T-helper 1 cell treated with Interleukin-12 subunit alpha and Interleukin-12 subunit beta and Interleukin-4 antibody, amounts not matched to agents 30 μg/mL and 1 μg/mL, for 36 hours (primary cell): Measurements from ENCODE around the gene LENEP.
A peak's percentile ranks its signal among the peaks of the same experiment; 100 is the strongest.

ENCODE experiments used
- H3K27ac Mint-ChIP-seq: one replicate; pipeline ENCODE4 v1.8.0; 2021; ENCODE audit warnings: mild to moderate bottlenecking, mixed read lengths
- H3K27me3 Mint-ChIP-seq: one replicate; pipeline ENCODE4 v1.8.0; 2021; ENCODE audit warnings: low read depth, mixed read lengths
- H3K36me3 Mint-ChIP-seq: one replicate; pipeline ENCODE4 v1.8.0; 2021; ENCODE audit warnings: low read depth, mixed read lengths
- H3K4me1 Mint-ChIP-seq: one replicate; pipeline ENCODE4 v1.8.0; 2021; ENCODE audit warnings: low read depth, mixed read lengths
- H3K4me3 Mint-ChIP-seq: one replicate; pipeline ENCODE4 v1.8.0; 2021; ENCODE audit warnings: mild to moderate bottlenecking, moderate library complexity, mixed read lengths
- H3K9me3 Mint-ChIP-seq: one replicate; pipeline ENCODE4 v1.8.0; 2021; ENCODE audit warnings: mixed read lengths

Gene LENEP

DNA sequence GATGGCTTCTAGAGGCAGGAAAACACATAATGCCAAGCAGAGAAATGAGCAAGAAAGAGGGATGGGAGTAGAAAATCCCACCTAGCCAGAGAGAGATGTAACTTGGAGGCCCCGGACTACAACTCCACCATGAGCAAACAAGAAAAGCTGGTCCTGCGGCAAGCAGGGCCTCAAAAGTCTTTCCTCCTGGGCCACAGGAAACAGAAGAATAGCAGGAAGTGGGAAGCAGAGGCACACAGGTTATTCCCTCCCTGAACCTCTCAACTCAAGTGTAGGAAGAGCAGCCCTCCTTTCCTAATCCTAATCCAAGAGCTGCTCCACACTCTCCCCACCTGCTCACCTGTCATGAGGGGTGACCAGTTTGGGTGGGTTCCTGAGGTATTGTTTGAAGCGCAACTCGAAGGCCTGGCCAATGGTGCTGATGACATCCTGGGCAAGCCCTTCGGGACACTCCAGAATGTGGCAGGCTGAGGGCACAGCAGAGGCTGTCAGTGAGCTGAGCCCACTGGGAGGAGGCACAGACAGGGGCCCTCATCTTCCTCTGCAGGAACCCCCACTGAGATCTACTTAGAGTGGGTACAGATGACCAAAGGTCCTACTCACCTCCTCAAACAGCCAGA is 25.9 kb upstream of the LENEP start:
- Mint-ChIP-seq H3K4me1 (peaks cover 29% of the 10 kb centered on the region), H3K4me3 (no peak overlapping the region), H3K36me3 (peaks cover 49% of the 10 kb centered on the region), H3K9me3 (no peaks in the 10 kb centered on the region), H3K27me3 (no peaks in the 10 kb centered on the region), H3K27ac (peak overlapping the region; percentile 15)

DNA sequence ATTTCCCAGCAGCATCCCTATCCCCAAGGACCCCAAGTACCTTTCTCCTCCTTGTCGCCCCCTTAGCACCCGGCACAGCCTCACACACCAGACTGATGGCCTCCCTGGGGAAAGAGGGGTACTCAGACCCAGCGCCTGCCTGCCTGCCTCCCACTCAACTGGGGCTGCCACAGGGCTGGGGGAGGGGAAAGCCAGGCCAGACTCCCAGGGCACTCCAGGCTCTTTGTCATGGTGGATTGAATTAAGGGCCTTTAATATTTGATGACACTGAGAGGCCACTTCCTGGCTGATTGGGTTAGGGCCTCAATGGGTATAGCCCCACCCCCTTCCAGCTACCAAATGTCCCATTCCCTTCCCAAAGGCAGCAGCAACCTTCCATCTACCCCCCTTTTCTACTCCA is 24.7 kb upstream of the LENEP start:
- Mint-ChIP-seq H3K27me3 (no peaks in the 10 kb centered on the region), H3K4me1 (peaks cover 31% of the 10 kb centered on the region), H3K27ac (peak overlapping the region; percentile 62), H3K4me3 (no peak overlapping the region), H3K36me3 (peaks cover 45% of the 10 kb centered on the region), H3K9me3 (no peaks in the 10 kb centered on the region)

DNA sequence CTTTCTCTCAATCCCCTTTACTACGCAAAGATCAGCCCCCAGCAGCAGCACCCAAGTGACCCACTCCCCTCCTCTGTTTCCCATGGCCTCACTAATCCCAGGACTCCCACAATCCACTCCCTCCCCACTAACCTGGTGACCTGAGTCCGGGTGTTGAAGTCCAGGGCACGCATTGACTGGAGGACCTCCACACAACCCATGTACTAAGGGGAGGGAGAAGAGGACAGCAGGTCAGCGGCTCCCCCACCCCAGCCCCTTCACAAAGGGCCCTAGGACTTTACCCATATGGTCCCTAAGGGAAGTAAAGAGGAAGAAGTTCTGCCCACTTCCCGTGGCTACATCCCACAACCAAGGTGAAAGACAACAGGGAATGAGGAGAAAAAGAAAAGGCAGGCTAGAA is 24.1 kb upstream of the LENEP start:
- Mint-ChIP-seq H3K27ac (peak overlapping the region; percentile 62), H3K9me3 (no peaks in the 10 kb centered on the region), H3K27me3 (no peaks in the 10 kb centered on the region), H3K36me3 (peaks cover 42% of the 10 kb centered on the region), H3K4me1 (peaks cover 29% of the 10 kb centered on the region), H3K4me3 (no peak overlapping the region)

DNA sequence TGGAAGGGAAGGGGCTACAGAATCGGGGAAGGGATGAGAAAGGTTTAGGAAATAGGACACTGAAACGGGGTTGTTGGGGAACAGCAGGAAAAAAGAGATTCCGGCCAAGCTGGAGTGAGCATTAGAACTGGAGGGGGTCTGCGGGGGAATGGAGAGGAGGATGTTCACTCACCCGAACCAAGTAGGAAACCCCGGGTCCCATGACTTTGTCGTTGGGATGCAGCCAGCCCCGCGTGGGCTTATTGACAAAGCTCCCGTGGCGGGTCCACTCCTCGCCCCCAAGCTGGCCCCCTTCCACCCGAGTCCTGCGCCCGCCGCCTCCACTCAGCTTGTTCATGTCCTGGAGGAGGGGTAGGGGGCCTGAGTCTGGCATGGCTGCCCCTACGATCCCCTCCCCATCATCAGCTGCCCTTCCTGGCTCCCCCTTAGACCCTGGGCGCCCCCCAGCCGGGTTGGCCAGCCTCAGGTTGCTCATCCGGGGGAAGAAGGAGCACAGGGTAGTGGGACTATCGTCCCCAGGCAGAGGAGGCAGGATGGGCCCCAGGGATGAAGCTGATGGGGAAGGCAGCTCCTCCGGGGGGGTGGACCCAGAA is 23.4 kb upstream of the LENEP start:
- H3K4me1 Mint-ChIP-seq: peaks cover 29% of the 10 kb centered on the region
- H3K9me3 Mint-ChIP-seq: no peaks in the 10 kb centered on the region
- no peaks in the 10 kb centered on the region for H3K27me3 Mint-ChIP-seq
- H3K36me3 Mint-ChIP-seq: peaks cover 42% of the 10 kb centered on the region
- no peak overlapping the region for H3K27ac Mint-ChIP-seq
- no peak overlapping the region for H3K4me3 Mint-ChIP-seq

DNA sequence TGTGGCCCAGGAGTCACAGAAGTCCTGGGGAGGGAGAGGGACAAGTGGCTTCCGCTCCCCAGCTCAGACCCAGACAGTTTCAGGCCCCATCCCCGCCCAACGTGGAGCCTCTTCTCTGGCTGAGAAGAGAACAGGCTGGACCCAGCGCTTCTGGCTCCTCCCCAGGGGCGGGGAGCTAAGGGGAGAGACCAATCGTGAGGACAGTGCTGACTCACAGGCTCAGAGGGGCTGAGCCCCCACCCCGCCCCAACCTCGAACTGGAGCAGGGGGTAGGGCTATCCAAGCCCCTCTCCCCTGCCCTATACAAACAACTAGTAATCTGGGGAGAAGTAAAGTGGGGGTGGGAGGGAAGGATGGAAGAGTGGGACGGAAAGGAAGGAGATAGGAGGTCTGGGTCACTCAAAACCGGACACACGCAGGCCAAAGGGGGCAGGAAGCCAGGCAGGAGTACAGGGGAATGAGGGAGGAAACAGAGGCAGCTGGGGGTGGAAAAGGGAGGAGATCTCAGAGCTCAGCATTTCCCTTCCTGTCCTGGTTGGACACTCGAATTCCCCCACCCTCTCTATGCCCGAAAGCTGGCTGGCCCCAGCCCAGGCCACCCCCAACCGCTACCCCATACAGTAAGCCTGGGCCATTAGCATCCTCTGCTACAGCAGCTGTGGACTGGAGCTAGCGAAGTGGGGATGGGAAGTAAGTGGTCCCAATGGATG is 22.6 kb upstream of the LENEP start, which contains the start of gene SHC1:
Gene SHC1, minus strand, starts transcription at position 117 of the 710 bp plus-strand sequence. CDS start 221 bp downstream, outside the sequence.
- H3K27ac Mint-ChIP-seq: peak within 1 kb of the TSS; percentile 78
- peaks cover 29% of the 10 kb centered on the region for H3K4me1 Mint-ChIP-seq
- no peaks in the 10 kb centered on the region for H3K9me3 Mint-ChIP-seq
- H3K4me3 Mint-ChIP-seq: peak within 1 kb of the TSS; percentile 52
- H3K36me3 Mint-ChIP-seq: peaks cover 35% of the 10 kb centered on the region
- no peaks in the 10 kb centered on the region for H3K27me3 Mint-ChIP-seq

DNA sequence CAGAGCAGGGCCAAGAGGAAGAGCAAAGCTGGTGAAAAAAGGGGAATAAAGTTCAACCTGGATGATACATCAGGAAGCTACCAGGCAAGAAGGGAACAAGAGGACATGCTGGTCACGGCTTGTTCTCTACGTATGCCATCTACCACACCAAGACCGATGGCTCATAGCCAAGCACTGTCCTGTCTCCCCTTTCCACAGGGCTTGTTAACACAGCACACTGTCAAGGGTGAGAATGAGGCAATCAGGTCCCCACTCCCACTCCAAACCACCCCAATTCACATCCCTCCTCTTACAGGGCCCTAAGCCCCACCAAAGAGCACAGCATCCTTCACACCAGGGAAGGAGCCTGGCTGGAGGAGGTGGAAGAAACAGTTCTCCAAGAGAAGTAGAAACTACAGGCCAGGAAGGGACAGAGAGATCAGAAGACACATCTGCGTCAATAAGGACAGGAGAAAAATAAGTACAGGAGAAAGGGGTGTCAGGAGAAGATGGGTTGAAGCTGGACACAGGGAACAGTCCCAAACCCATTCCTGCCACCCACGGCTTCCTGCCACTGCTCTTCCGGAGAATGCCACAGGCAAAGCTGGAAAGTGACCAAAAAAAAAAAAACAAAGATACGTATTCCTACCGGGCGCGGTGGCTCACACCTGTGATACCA is 21.9 kb upstream of the LENEP start:
- peak overlapping the region; percentile 74 for H3K27ac Mint-ChIP-seq

DNA sequence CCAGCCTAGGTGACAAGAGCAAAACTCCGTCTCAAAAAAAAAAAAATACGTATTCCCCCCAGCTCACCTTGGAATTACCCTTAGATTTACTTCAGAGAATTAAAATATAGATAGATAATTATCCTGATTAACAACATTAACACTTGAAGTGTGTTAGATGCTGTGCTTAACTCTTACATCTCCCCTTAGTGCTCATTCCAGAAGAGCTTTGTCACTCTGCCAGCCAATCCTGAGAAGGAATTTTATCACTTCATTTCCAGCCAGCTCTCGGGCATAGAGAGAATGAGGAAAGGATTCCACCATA is 21.2 kb upstream of the LENEP start:
- peaks cover 29% of the 10 kb centered on the region for H3K4me1 Mint-ChIP-seq
- H3K27me3 Mint-ChIP-seq: no peaks in the 10 kb centered on the region
- peaks cover 30% of the 10 kb centered on the region for H3K36me3 Mint-ChIP-seq
- no peaks in the 10 kb centered on the region for H3K9me3 Mint-ChIP-seq
- H3K4me3 Mint-ChIP-seq: no peak overlapping the region
- no peak overlapping the region for H3K27ac Mint-ChIP-seq

More for the DNA sequence above, 21.9 kb upstream of the LENEP start:
- Mint-ChIP-seq H3K4me3 (peak overlapping the region; percentile 52), H3K9me3 (no peaks in the 10 kb centered on the region), H3K4me1 (peaks cover 29% of the 10 kb centered on the region), H3K27me3 (no peaks in the 10 kb centered on the region), H3K36me3 (peaks cover 35% of the 10 kb centered on the region)

DNA sequence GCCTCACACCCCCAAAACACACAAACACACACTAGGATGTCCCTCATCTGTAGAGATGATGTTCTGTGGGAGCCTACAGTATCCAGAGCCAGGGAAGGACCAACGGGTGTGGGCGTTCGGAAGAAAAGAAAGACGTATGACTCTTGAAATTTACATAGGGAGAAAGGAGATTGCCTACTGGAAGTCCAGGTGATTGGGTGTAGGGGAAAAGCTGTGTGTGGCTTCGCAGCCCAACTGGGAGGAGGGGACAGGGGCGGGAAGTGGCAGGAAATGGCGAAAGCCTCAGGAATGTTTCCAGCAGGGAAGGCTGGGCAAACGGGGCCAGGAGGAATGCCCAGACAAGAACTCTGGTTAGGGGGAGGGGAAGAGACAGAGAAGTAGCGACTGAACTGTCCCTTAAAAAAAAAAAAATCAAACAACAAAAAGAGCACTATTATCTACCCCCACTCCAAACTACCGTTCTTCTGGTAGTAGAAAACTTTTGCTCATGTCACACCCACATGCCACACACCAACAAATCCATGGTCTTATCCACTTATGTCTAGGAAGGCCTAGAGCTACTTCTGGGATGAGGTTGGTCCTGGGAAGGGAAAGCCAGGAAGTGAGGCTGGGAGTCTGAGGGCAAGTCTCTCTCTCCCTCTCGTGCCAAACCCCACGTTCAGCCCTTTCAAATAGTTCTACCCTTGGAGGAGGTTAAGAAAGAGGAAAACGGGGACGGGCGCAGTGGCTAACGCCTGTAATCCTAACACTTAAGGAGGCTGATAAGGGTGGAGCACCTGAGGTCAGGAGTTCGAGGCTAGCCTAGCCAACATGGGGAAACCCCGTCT is 20.7 kb upstream of the LENEP start:
- Mint-ChIP-seq H3K36me3 (peaks cover 24% of the 10 kb centered on the region), H3K27me3 (no peaks in the 10 kb centered on the region), H3K9me3 (no peaks in the 10 kb centered on the region), H3K4me3 (no peak overlapping the region), H3K27ac (no peak overlapping the region), H3K4me1 (peaks cover 33% of the 10 kb centered on the region)

DNA sequence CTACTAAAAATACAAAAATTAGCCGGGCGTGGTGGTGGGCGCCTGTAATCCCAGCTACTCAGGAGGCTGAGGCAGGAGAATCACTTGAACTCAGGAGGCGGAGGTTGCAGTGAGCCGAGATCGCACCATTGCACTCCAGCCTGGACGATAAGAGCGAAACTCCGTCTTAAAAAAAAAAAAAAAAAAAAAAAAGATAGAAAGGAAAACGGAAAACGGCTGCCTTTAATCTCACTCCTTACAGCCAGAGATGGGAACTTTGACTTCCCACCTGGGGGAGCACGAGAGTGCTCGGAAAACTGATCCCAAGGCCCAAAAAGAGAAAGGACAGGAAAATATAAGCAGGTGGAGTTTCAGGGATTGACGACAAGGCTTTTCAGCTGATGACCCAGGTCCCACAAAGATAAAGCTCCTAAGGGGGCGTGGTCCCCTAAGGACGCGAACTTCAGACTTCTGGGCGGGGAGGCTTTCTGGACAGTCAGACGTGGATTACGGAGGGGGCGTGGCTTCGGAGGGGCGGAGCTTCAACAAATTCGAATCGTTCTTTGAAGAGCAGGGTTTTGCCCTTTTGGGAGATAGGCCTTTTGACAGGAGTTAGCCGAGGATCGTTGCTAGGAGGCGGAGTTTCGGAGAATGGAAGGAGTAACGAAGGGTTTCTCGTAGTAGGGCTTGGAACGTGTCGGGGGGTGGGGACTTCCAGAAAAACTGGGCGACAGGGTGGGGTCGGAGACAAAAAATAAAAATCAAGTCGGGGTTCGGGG is 19.9 kb upstream of the LENEP start:
- Mint-ChIP-seq H3K9me3 (no peaks in the 10 kb centered on the region), H3K27me3 (no peaks in the 10 kb centered on the region), H3K4me3 (no peak overlapping the region), H3K36me3 (peaks cover 19% of the 10 kb centered on the region), H3K4me1 (peaks cover 32% of the 10 kb centered on the region), H3K27ac (no peak overlapping the region)

DNA sequence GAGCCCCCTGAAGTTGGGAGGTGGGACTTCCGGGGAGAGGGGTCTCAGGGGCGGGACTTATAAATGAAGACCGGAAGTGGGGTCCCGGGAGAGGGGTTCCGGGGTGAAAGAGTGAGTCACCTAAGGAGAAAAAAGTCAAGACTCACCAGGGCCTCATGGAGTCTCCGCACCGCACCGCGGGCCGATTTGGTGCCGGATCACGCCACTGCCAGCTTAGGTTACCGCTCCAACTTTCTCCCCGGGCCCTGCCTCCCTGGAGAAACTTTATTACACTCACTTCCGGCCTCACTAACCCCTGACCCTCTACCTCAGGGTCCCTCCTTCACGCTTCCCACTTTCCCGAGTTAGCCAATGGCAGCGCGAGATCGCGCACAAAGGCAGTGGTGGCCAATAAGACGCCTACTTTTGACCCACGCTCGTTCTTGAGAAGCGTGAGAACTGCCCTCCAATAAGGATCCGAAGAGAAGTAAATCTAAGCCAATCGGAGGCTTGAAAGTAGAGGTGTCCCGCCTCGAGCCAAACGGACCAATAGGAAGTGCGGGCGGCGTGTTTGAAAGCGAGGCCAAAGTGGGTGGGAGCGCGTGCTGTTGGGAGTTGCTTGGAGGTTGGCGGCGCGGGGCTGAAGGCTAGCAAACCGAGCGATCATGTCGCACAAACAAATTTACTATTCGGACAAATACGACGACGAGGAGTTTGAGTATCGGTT is 19.1 kb upstream of the LENEP start, which contains the start of gene CKS1B:
Gene CKS1B, plus strand, starts transcription at position 580 of the 706 bp plus-strand sequence. Its CDS starts 65 bp downstream, at position 645.
- Mint-ChIP-seq H3K9me3 (no peaks in the 10 kb centered on the region), H3K36me3 (peaks cover 20% of the 10 kb centered on the region), H3K4me1 (peaks cover 28% of the 10 kb centered on the region)

DNA sequence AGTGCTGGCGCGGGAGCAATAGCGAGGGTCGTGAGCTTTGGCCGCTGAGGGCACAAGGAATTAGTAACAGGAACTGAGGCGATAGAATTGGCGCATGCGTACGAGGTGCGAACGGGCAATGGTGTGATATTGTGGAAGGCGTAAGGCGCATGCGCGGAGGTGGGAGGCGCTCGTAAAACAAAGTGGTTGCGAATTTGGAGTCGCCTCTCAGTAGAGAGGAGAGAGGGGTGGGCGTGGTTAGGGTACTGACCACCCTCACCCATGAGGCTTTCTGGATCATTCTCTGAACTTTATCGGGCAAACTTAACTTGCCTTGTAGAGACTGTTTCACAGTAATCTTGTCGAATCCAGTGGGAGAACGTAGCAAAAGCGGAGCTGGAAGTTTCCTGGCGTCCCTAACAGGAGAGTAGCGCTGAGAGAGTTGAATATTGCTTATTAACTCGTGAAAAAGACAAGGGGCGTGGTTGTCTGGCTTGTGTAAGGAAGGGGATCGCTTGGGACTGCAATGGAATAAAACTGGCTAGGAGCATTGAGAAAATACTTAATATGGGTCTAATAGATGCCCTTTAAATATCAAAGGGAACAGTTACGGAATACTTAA is 18.5 kb upstream of the LENEP start:
- H3K4me1 Mint-ChIP-seq: peaks cover 28% of the 10 kb centered on the region
- H3K36me3 Mint-ChIP-seq: peaks cover 18% of the 10 kb centered on the region
- no peak overlapping the region for H3K27ac Mint-ChIP-seq
- no peak overlapping the region for H3K4me3 Mint-ChIP-seq
- H3K9me3 Mint-ChIP-seq: no peaks in the 10 kb centered on the region
- no peaks in the 10 kb centered on the region for H3K27me3 Mint-ChIP-seq

More for the DNA sequence above, 19.1 kb upstream of the LENEP start, which contains the start of gene CKS1B:
- Mint-ChIP-seq H3K27me3 (no peaks in the 10 kb centered on the region), H3K4me3 (no peak within 1 kb of the TSS), H3K27ac (no peak within 1 kb of the TSS)

DNA sequence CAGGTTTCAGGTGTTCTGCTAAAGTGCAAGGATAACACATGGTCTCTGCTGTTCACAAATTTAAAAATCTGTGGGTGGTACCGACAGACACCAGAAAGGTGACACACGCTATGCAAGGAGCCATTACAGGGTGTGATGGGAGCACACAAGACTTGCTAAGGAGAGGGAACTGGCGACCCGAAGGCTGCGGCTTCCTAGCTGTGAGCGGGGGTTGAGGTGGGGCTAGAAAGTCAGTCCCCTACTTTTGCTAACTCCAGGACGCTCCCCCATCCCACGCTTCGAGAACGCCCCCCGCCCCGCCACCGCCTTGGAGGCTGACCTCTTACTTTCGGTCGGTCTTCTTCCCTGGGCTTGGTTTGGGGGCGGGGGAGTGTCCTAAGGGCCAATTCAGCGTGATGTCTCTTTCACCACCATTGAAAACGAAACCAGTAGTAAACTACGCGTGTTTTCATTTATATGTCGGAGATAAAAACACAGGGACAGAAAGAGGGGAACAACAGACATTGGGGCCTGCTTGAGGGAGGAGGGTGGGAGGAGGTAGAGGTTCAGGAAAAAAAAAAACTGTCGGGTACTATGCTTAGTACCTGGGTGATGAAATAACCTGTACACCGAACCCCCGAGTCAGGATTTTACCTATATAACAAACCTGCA is 17.9 kb upstream of the LENEP start:
- peaks cover 18% of the 10 kb centered on the region for H3K36me3 Mint-ChIP-seq
- no peak overlapping the region for H3K27ac Mint-ChIP-seq
- H3K27me3 Mint-ChIP-seq: no peaks in the 10 kb centered on the region
- peaks cover 28% of the 10 kb centered on the region for H3K4me1 Mint-ChIP-seq
- no peaks in the 10 kb centered on the region for H3K9me3 Mint-ChIP-seq
- no peak overlapping the region for H3K4me3 Mint-ChIP-seq
